ENCODE results near the gene IRAG1.

Gene IRAG1

GRCh38 chr11:10648871-10649270 lies 44.7 kb downstream of the IRAG1 start:
- TF ChIP-seq, protein P1, sequence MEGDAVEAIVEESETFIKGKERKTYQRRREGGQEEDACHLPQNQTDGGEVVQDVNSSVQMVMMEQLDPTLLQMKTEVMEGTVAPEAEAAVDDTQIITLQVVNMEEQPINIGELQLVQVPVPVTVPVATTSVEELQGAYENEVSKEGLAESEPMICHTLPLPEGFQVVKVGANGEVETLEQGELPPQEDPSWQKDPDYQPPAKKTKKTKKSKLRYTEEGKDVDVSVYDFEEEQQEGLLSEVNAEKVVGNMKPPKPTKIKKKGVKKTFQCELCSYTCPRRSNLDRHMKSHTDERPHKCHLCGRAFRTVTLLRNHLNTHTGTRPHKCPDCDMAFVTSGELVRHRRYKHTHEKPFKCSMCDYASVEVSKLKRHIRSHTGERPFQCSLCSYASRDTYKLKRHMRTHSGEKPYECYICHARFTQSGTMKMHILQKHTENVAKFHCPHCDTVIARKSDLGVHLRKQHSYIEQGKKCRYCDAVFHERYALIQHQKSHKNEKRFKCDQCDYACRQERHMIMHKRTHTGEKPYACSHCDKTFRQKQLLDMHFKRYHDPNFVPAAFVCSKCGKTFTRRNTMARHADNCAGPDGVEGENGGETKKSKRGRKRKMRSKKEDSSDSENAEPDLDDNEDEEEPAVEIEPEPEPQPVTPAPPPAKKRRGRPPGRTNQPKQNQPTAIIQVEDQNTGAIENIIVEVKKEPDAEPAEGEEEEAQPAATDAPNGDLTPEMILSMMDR (IDR thresholded peaks at IDR 0.05; ENCODE audit: low read depth, low read length) = no peak
- H3K4me1 ChIP-seq = no peaks in the 10 kb centered on the region

GRCh38 chr11:10646681-10647355 lies 46.7 kb downstream of the IRAG1 start:
- no peak for DNase-seq
- H3K27me3 ChIP-seq = no peaks in the 10 kb centered on the region
- TF ChIP-seq, protein P1 (IDR thresholded peaks at IDR 0.05; ENCODE audit: low read depth, low read length) = no peak
- H3K4me1 ChIP-seq = no peaks in the 10 kb centered on the region
- H3K9me3 ChIP-seq = no peaks in the 10 kb centered on the region
- no peaks in the 10 kb centered on the region for H3K36me3 ChIP-seq
- H3K4me3 ChIP-seq (ENCODE audit: low read depth, low read length) = no peak overlapping the region

More at GRCh38 chr11:10648871-10649270, 44.7 kb downstream of the IRAG1 start:
- no peak for DNase-seq
- Histone ChIP-seq H3K27me3 (no peaks in the 10 kb centered on the region), H3K36me3 (no peaks in the 10 kb centered on the region), H3K4me3 (ENCODE audit: low read depth, low read length) (no peak overlapping the region), H3K9me3 (no peaks in the 10 kb centered on the region)

GRCh38 chr11:10646005-10646404 lies 47.5 kb downstream of the IRAG1 start:
- Histone ChIP-seq H3K4me1 (no peaks in the 10 kb centered on the region), H3K4me3 (ENCODE audit: low read depth, low read length) (no peak overlapping the region), H3K9me3 (no peaks in the 10 kb centered on the region), H3K27me3 (no peaks in the 10 kb centered on the region), H3K36me3 (no peaks in the 10 kb centered on the region)
- TF ChIP-seq, protein P1 (IDR thresholded peaks at IDR 0.05; ENCODE audit: low read depth, low read length) = no peak
- no peak for DNase-seq

GRCh38 chr11:10645212-10645795 lies 48.3 kb downstream of the IRAG1 start:
- DNase-seq = no peak
- TF ChIP-seq, protein P1 (IDR thresholded peaks at IDR 0.05; ENCODE audit: low read depth, low read length) = no peak
- no peaks in the 10 kb centered on the region for H3K9me3 ChIP-seq
- no peaks in the 10 kb centered on the region for H3K4me1 ChIP-seq
- H3K4me3 ChIP-seq (ENCODE audit: low read depth, low read length) = no peak overlapping the region
- no peaks in the 10 kb centered on the region for H3K27me3 ChIP-seq
- H3K36me3 ChIP-seq = no peaks in the 10 kb centered on the region
